OCI-LY1 (cell line): ENCODE results near the gene SLC25A17.
"Not testable (repeated sequence)": the region's sequence is repeated elsewhere in the genome, so short reads cannot be mapped to it uniquely, and the experiment has no call there.

Experiments used
- H2AFZ ChIP-seq: fragments of 200-600 bp; sonication (generic), shearing (Covaris generic); 2 replicates; pipeline ENCODE4 v1.6.0; 2014; ENCODE audit warnings: antibody characterized with exemption, mild to moderate bottlenecking, low read length
- H3F3A ChIP-seq: fragments of 200-600 bp; sonication (generic), shearing (Covaris generic); 2 replicates; pipeline ENCODE4 v1.6.0; 2014; ENCODE audit warnings: mild to moderate bottlenecking, antibody characterized with exemption, low read length, moderate library complexity; ENCODE audit not compliant: insufficient read depth
- H3K27ac ChIP-seq: fragments of 200-600 bp; sonication (generic); 2 replicates; pipeline ENCODE4 v1.5.1; 2014; ENCODE audit warnings: low read length, mixed run types, mild to moderate bottlenecking, low read depth; ENCODE audit not compliant: poor library complexity, severe bottlenecking
- H3K27me3 ChIP-seq: fragments of 200-600 bp; sonication (generic); 2 replicates; pipeline ENCODE4 v1.6.0; 2014; ENCODE audit warnings: antibody characterized with exemption, mild to moderate bottlenecking, low read length, moderate library complexity; ENCODE audit not compliant: insufficient read depth
- H3K36me3 ChIP-seq: fragments of 200-600 bp; sonication (generic); 2 replicates; pipeline ENCODE4 v1.6.1; 2014; ENCODE audit warnings: mild to moderate bottlenecking, antibody characterized with exemption, low read length, moderate library complexity, mixed read lengths; ENCODE audit not compliant: insufficient read depth
- H3K4me1 ChIP-seq: fragments of 200-600 bp; sonication (generic); 2 replicates; pipeline ENCODE4 v1.5.1; 2014; ENCODE audit warnings: mild to moderate bottlenecking, low read length, moderate library complexity; ENCODE audit not compliant: insufficient read depth, severe bottlenecking
- H3K4me2 ChIP-seq: fragments of 200-600 bp; sonication (generic), shearing (Covaris generic); 2 replicates; pipeline ENCODE4 v1.6.1; 2014; ENCODE audit warnings: low read length
- H3K4me3 ChIP-seq: fragments of 200-600 bp; sonication (generic); 2 replicates; pipeline ENCODE4 v1.5.1; 2014; ENCODE audit warnings: low read length, low read depth, mild to moderate bottlenecking, mixed read lengths; ENCODE audit not compliant: poor library complexity, severe bottlenecking
- H3K79me2 ChIP-seq: fragments of 200-600 bp; shearing (Covaris generic); 2 replicates; pipeline ENCODE4 v1.6.1; 2016; ENCODE audit warnings: mixed run types, low read length, mixed read lengths; ENCODE audit not compliant: insufficient read depth
- H3K9ac ChIP-seq: fragments of 200-600 bp; sonication (generic), shearing (Covaris generic); 2 replicates; pipeline ENCODE4 v1.6.1; 2014; ENCODE audit warnings: mild to moderate bottlenecking, low read length, mixed read lengths
- H3K9me2 ChIP-seq: fragments of 200-600 bp; sonication (generic), shearing (Covaris generic); 2 replicates; pipeline ENCODE4 v1.6.1; 2014; ENCODE audit warnings: low read depth, mild to moderate bottlenecking, low read length, mixed read lengths
- H3K9me3 ChIP-seq: fragments of 200-600 bp; shearing (Covaris generic); 2 replicates; pipeline ENCODE4 v1.6.1; 2014; ENCODE audit warnings: low read length, mixed read lengths
- H4K20me1 ChIP-seq: fragments of 200-600 bp; sonication (generic), shearing (Covaris generic); 2 replicates; pipeline ENCODE4 v1.6.0; 2016; ENCODE audit warnings: mild to moderate bottlenecking, low read length; ENCODE audit not compliant: insufficient read depth
- CTCF ChIP-seq: fragments of 200-600 bp; sonication (generic), shearing (Covaris generic); IDR thresholded peaks from 2 replicates; pipeline ENCODE4 v1.5.1; 2017; ENCODE audit warnings: mild to moderate bottlenecking, antibody characterized with exemption, low read length, moderate library complexity, mixed read lengths
- EZH2 ChIP-seq: fragments of 200-600 bp; sonication (generic), shearing (Covaris generic); IDR thresholded peaks from 2 replicates; pipeline ENCODE4 v1.8.0; 2017; ENCODE audit warnings: borderline replicate concordance, mixed run types, mild to moderate bottlenecking, antibody characterized with exemption, low read length, moderate library complexity, mixed read lengths

Gene SLC25A17

GRCh38 chr22:40853961-40854360, 34.8 kb upstream of the SLC25A17 start:
- Histone ChIP-seq H3K4me1 (peaks cover 48% of the 10 kb centered on the region), H3K36me3 (peaks cover 38% of the 10 kb centered on the region), H3K79me2 (peaks cover 86% of the 10 kb centered on the region), H2AFZ (no peak overlapping the region), H3K27me3 (no peaks in the 10 kb centered on the region), H3K4me2 (peak overlapping the region; percentile 98), H3K9me2 (no peaks in the 10 kb centered on the region), H3K27ac (no peak overlapping the region), H3K9ac (peak overlapping the region; percentile 94), H3F3A (no peaks in the 10 kb centered on the region), H3K4me3 (peak overlapping the region; percentile 94), H3K9me3 (no peaks in the 10 kb centered on the region), H4K20me1 (no peaks in the 10 kb centered on the region)
- TF ChIP-seq CTCF (no peak), EZH2 (no peak)

GRCh38 chr22:40853333-40853732, 34.2 kb upstream of the SLC25A17 start:
- H4K20me1 ChIP-seq = no peaks in the 10 kb centered on the region
- no peak for TF ChIP-seq CTCF
- TF ChIP-seq EZH2 = no peak
- no peaks in the 10 kb centered on the region for H3K9me3 ChIP-seq
- peaks cover 83% of the 10 kb centered on the region for H3K79me2 ChIP-seq
- H3K9ac ChIP-seq = peak overlapping the region; percentile 94
- H3K27ac ChIP-seq = no peak overlapping the region
- peaks cover 44% of the 10 kb centered on the region for H3K36me3 ChIP-seq
- H3K4me2 ChIP-seq = peak overlapping the region; percentile 98
- H3K27me3 ChIP-seq = no peaks in the 10 kb centered on the region
- H2AFZ ChIP-seq = no peak overlapping the region
- H3K9me2 ChIP-seq = no peaks in the 10 kb centered on the region
- H3K4me1 ChIP-seq = peaks cover 44% of the 10 kb centered on the region
- peak overlapping the region; percentile 94 for H3K4me3 ChIP-seq
- H3F3A ChIP-seq = no peaks in the 10 kb centered on the region

- peaks cover 21% of the 10 kb centered on the region; the same call in 1 of the 2 replicates for H3K79me2 ChIP-seq
- H3K36me3 ChIP-seq = peaks cover 95% of the 10 kb centered on the region
- H3K4me3 ChIP-seq, H3K9me3 ChIP-seq, H2AFZ ChIP-seq, H3K4me1 ChIP-seq, H3K4me2 ChIP-seq, H3K9me2 ChIP-seq, H3K27me3 ChIP-seq, H3K9ac ChIP-seq, H3F3A ChIP-seq, H3K27ac ChIP-seq, H4K20me1 ChIP-seq: not testable (repeated sequence)
These were observed 26.7 kb upstream of the SLC25A17 start for GRCh38 chr22:40845816-40846215.

- Histone ChIP-seq H3K9me3 (no peaks in the 10 kb centered on the region), H4K20me1 (no peaks in the 10 kb centered on the region), H3K4me2 (no peak overlapping the region), H3K79me2 (peaks cover 12% of the 10 kb centered on the region; the same call in 1 of the 2 replicates), H3K27ac (no peak overlapping the region), H3F3A (no peaks in the 10 kb centered on the region), H2AFZ (no peak overlapping the region), H3K4me1 (no peaks in the 10 kb centered on the region), H3K4me3 (no peak overlapping the region), H3K9me2 (no peaks in the 10 kb centered on the region), H3K36me3 (peaks cover 96% of the 10 kb centered on the region), H3K9ac (no peak overlapping the region), H3K27me3 (no peaks in the 10 kb centered on the region)
- no peak for TF ChIP-seq CTCF
- no peak for TF ChIP-seq EZH2
These were observed 25.8 kb upstream of the SLC25A17 start for GRCh38 chr22:40844951-40845350.
